ENCODE results near the gene KLF13.

GRCh38 chr15:31415201-31415600, 88.6 kb downstream of the KLF13 start:
- TF ChIP-seq CTCF (IDR thresholded peaks at IDR 0.05; ENCODE audit: low read depth, low read length, poor library complexity, severe bottlenecking), result no peak
- no peak for TF ChIP-seq EZH2phosphoT487 (IDR thresholded peaks at IDR 0.05; ENCODE audit: borderline replicate concordance, low read length)
